Mammary epithelial cell (primary cell): Measurements from ENCODE around the gene CAPN2.

ENCODE experiments used
- EZH2 ChIP-seq: IDR thresholded peaks from 2 replicates; pipeline ENCODE4 v1.6.1; 2012; ENCODE audit warnings: low read length, inconsistent platforms, borderline replicate concordance
- TF ChIP-seq, protein P1 (sequence below), 2 donors: IDR thresholded peaks in 1 of 2; conservative IDR thresholded peaks in 1 of 2; 2 replicates each; pipeline ENCODE4 v1.5.1; 2011 to 2012; ENCODE audit warnings: inconsistent platforms in 2 of 2, low read length in 2 of 2, mild to moderate bottlenecking in 2 of 2, control low read depth in 1 of 2, low read depth in 1 of 2; ENCODE audit not compliant: insufficient read depth in 1 of 2; ENCODE audit errors: extremely low read depth in 1 of 2

GRCh38 chr1:223803211-223803610, 90.9 kb downstream of the CAPN2 start:
- TF ChIP-seq EZH2, result no peak
- TF ChIP-seq, protein P1, sequence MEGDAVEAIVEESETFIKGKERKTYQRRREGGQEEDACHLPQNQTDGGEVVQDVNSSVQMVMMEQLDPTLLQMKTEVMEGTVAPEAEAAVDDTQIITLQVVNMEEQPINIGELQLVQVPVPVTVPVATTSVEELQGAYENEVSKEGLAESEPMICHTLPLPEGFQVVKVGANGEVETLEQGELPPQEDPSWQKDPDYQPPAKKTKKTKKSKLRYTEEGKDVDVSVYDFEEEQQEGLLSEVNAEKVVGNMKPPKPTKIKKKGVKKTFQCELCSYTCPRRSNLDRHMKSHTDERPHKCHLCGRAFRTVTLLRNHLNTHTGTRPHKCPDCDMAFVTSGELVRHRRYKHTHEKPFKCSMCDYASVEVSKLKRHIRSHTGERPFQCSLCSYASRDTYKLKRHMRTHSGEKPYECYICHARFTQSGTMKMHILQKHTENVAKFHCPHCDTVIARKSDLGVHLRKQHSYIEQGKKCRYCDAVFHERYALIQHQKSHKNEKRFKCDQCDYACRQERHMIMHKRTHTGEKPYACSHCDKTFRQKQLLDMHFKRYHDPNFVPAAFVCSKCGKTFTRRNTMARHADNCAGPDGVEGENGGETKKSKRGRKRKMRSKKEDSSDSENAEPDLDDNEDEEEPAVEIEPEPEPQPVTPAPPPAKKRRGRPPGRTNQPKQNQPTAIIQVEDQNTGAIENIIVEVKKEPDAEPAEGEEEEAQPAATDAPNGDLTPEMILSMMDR (conservative IDR thresholded peaks at IDR 0.05 in 1 of 2, IDR thresholded peaks at IDR 0.05 in 1 of 2; ENCODE audit: extremely low read depth in 1 of 2, insufficient read depth in 1 of 2, low read depth in 1 of 2, low read length in 2 of 2), result no peak
